Measurements from ENCODE around the gene SEMA6B.

GRCh38 chr19:4588291-4588761 is 28.8 kb upstream of the SEMA6B start:
- TF ChIP-seq, protein P1, sequence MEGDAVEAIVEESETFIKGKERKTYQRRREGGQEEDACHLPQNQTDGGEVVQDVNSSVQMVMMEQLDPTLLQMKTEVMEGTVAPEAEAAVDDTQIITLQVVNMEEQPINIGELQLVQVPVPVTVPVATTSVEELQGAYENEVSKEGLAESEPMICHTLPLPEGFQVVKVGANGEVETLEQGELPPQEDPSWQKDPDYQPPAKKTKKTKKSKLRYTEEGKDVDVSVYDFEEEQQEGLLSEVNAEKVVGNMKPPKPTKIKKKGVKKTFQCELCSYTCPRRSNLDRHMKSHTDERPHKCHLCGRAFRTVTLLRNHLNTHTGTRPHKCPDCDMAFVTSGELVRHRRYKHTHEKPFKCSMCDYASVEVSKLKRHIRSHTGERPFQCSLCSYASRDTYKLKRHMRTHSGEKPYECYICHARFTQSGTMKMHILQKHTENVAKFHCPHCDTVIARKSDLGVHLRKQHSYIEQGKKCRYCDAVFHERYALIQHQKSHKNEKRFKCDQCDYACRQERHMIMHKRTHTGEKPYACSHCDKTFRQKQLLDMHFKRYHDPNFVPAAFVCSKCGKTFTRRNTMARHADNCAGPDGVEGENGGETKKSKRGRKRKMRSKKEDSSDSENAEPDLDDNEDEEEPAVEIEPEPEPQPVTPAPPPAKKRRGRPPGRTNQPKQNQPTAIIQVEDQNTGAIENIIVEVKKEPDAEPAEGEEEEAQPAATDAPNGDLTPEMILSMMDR (IDR thresholded peaks at IDR 0.05), result no peak
- TF ChIP-seq POLR2AphosphoS5 (IDR thresholded peaks at IDR 0.05; ENCODE audit: low read depth, low read length) (no peak), TEAD4 (IDR thresholded peaks at IDR 0.05; ENCODE audit: borderline replicate concordance, insufficient read depth) (no peak), EP300 (IDR thresholded peaks at IDR 0.05; ENCODE audit: borderline replicate concordance in 1 of 2, low read depth in 1 of 2, low read length in 1 of 2) (no peak), SMC3 (IDR thresholded peaks at IDR 0.05; ENCODE audit: low read depth, low read length) (no peak), ELF1 (IDR thresholded peaks at IDR 0.05) (no peak), CHD2 (IDR thresholded peaks at IDR 0.05; ENCODE audit: low read length, partially characterized antibody) (no peak)
